Fibroblast of the conjunctiva (primary cell): ENCODE results near the gene MYO5B.

ENCODE experiments used
- DNase-seq: peaks from one replicate; pipeline ENCODE4 v3.0.0-alpha.2; 2010; ENCODE audit warnings: low read depth

Gene MYO5B

GRCh38 chr18:50065527-50065926, 129.4 kb downstream of the MYO5B start:
- no peak for DNase-seq

- no peak for DNase-seq
Observed at GRCh38 chr18:50065039-50065438, 129.9 kb downstream of the MYO5B start.

- no peak for DNase-seq
Observed at GRCh38 chr18:50061876-50062517, 132.9 kb downstream of the MYO5B start.

- DNase-seq, result no peak
Observed at GRCh38 chr18:50060822-50061221, 134.1 kb downstream of the MYO5B start.

- DNase-seq, result no peak
Observed at GRCh38 chr18:50058731-50059130, 136.2 kb downstream of the MYO5B start.

GRCh38 chr18:50057009-50057408, 137.9 kb downstream of the MYO5B start:
- no peak for DNase-seq

- no peak for DNase-seq
Observed at GRCh38 chr18:50056185-50056584, 138.8 kb downstream of the MYO5B start.

GRCh38 chr18:50055488-50055887, 139.5 kb downstream of the MYO5B start:
- no peak for DNase-seq

GRCh38 chr18:50053111-50053510, 141.8 kb downstream of the MYO5B start:
- DNase-seq, result no peak

GRCh38 chr18:50051288-50051687, 143.7 kb downstream of the MYO5B start:
- no peak for DNase-seq

GRCh38 chr18:50045126-50045525, 149.8 kb downstream of the MYO5B start:
- no peak for DNase-seq

GRCh38 chr18:50044402-50044801, 150.5 kb downstream of the MYO5B start:
- no peak for DNase-seq

- DNase-seq, result no peak
Observed at GRCh38 chr18:50042611-50043010, 152.3 kb downstream of the MYO5B start.

- no peak for DNase-seq
Observed at GRCh38 chr18:50039746-50040145, 155.2 kb downstream of the MYO5B start.

- DNase-seq, result peak; percentile 1
Observed at GRCh38 chr18:50038448-50038847, 156.5 kb downstream of the MYO5B start.

- no peak for DNase-seq
Observed at GRCh38 chr18:50034029-50034428, 160.9 kb downstream of the MYO5B start.

- DNase-seq, result no peak
Observed at GRCh38 chr18:50033004-50033403, 161.9 kb downstream of the MYO5B start.

- no peak for DNase-seq
Observed at GRCh38 chr18:50030146-50030545, 164.8 kb downstream of the MYO5B start.

- no peak for DNase-seq
Observed at GRCh38 chr18:50027996-50028395, 167.0 kb downstream of the MYO5B start.

- no peak for DNase-seq
Observed at GRCh38 chr18:50024466-50024865, 170.5 kb downstream of the MYO5B start.

GRCh38 chr18:50022985-50023384, 172.0 kb downstream of the MYO5B start:
- no peak for DNase-seq

GRCh38 chr18:50014606-50015005, 180.3 kb downstream of the MYO5B start:
- no peak for DNase-seq

GRCh38 chr18:50013363-50014138, 181.4 kb downstream of the MYO5B start:
- DNase-seq, result peak; percentile 34
